K562 (cell line): ENCODE measurements around the gene STON1. TPM values are rescaled to one million over a fixed set of nuclear protein-coding genes. Genes with fewer than 3 reads are reported as not detected.

Experiments
- ATAC-seq: fragments of 200-7000 bp; cut with Tn5 transposase; 3 replicates; pipeline ENCODE4 v1.9.1; 2020; ENCODE audit warnings: moderate library complexity
- BruUV-seq: library from RNA; stranded (reverse); fragments of 400-500 nt; replicated peaks from 2 replicates; lab custom pipeline; 2021; lab: Mats Ljungman, UMichigan
- CTCF ChIA-PET: fragments of 300-600 bp; formaldehyde crosslinking; extraction: SDS; loops from one replicate; lab custom pipeline; 2021; ENCODE audit warnings: low intra/inter-chr PET ratio; lab: Yijun Ruan, JAX
- POLR2A ChIA-PET: fragments of 300-600, 350-650 bp; sonication (Branson Sonifier 250); formaldehyde crosslinking; extraction: SDS; loops from one replicate; lab custom pipeline; 2021; ENCODE audit warnings: antibody characterized with exemption, inconsistent platforms; lab: Yijun Ruan, JAX
- DNase-seq, 4 experiments: peaks; one replicate each; pipeline versions ENCODE4 v3.0.0 to v3.0.0-alpha.2; 2011 to 2018; ENCODE audit warnings: low spot score in 3 of 4, mixed read lengths in 3 of 4; ENCODE audit errors: extremely low read depth in 1 of 4
- FAIRE-seq: peaks from 2 replicates; lab custom pipeline; 2011; peaks lifted over from hg19 to GRCh38; lab: Jason Lieb, UNC
- H2AFZ ChIP-seq: 2 replicates; pipeline ENCODE4 v1.6.0; 2011; ENCODE audit warnings: low read depth, low read length, control low read depth, inconsistent platforms
- H3K27ac ChIP-seq: fragments of 200-600 bp; 3 replicates; pipeline ENCODE4 v1.8.0; 2011; ENCODE audit warnings: low read depth, mild to moderate bottlenecking, control low read depth, inconsistent platforms, low read length, moderate library complexity, mixed read lengths; ENCODE audit errors: extremely low read depth
- H3K27me3 ChIP-seq, 2 experiments: fragments of 300-600 bp in 1 of 2; 2 replicates in 1 of 2; 3 replicates in 1 of 2; pipeline versions ENCODE4 v1.6.0 to v1.8.0; 2011; ENCODE audit warnings: inconsistent platforms in 2 of 2, low read length in 2 of 2, mild to moderate bottlenecking in 1 of 2, mixed read lengths in 1 of 2, moderate library complexity in 1 of 2; ENCODE audit not compliant: control insufficient read depth in 2 of 2, insufficient read depth in 2 of 2
- H3K36me3 ChIP-seq: fragments of 300-600 bp; 3 replicates; pipeline ENCODE4 v1.8.0; 2011; ENCODE audit warnings: mild to moderate bottlenecking, low read length, inconsistent platforms; ENCODE audit not compliant: control insufficient read depth, insufficient read depth
- H3K4me1 ChIP-seq, 2 experiments: fragments of 200-600 bp in 1 of 2; replicated peaks in 1 of 2; 2 replicates in 1 of 2; 3 replicates in 1 of 2; pipeline versions ENCODE4 v1.5.1 to v1.8.0; 2011; ENCODE audit warnings: inconsistent platforms in 2 of 2, low read length in 2 of 2, mild to moderate bottlenecking in 1 of 2, mixed read lengths in 1 of 2, moderate library complexity in 1 of 2; ENCODE audit not compliant: control insufficient read depth in 2 of 2, insufficient read depth in 2 of 2
- H3K4me2 ChIP-seq: 2 replicates; pipeline ENCODE4 v1.6.1; 2011; ENCODE audit warnings: low read length, control low read depth, inconsistent platforms, mixed read lengths; ENCODE audit not compliant: insufficient read depth
- H3K4me3 ChIP-seq: fragments of 200-600 bp; sonication (generic), shearing (Covaris generic); 2 replicates; pipeline ENCODE4 v1.5.1; 2016; ENCODE audit warnings: control low read depth, inconsistent platforms
- H3K79me2 ChIP-seq: fragments of 200-600 bp; 3 replicates; pipeline ENCODE4 v1.8.0; 2011; ENCODE audit warnings: low read length, inconsistent platforms; ENCODE audit not compliant: control insufficient read depth, insufficient read depth
- H3K9ac ChIP-seq, 2 experiments: 2 replicates each; pipeline versions ENCODE4 v1.6.0 to v1.6.1; 2011; ENCODE audit warnings: low read depth in 2 of 2, low read length in 2 of 2, control low read depth in 1 of 2, inconsistent platforms in 1 of 2, mild to moderate bottlenecking in 1 of 2, mixed read lengths in 1 of 2; ENCODE audit not compliant: insufficient read depth in 1 of 2
- H3K9me1 ChIP-seq: one replicate; pipeline ENCODE4 v1.6.0; 2011; ENCODE audit warnings: inconsistent platforms, mild to moderate bottlenecking, low read length, moderate library complexity; ENCODE audit not compliant: control insufficient read depth, insufficient read depth
- H3K9me3 ChIP-seq: replicated peaks from 2 replicates; pipeline ENCODE4 v1.5.1; 2011; ENCODE audit warnings: low read depth, low read length, inconsistent platforms; ENCODE audit not compliant: control insufficient read depth, insufficient read depth
- H4K20me1 ChIP-seq: replicated peaks from 2 replicates; pipeline ENCODE4 v1.6.1; 2011; ENCODE audit warnings: low read length, inconsistent platforms, mixed read lengths; ENCODE audit not compliant: control insufficient read depth, insufficient read depth
- DDX20 ChIP-seq: fragments of 450-650 bp; IDR thresholded peaks from 2 replicates; pipeline ENCODE4 v1.6.1; 2016; ENCODE audit warnings: missing genetic modification characterization, low read depth, mild to moderate bottlenecking, missing compliant biosample characterization, moderate library complexity
- DEAF1 ChIP-seq: fragments of 450-650 bp; formaldehyde crosslinking; IDR thresholded peaks from 2 replicates; pipeline ENCODE4 v1.4.0; 2020; ENCODE audit warnings: mild to moderate bottlenecking, moderate library complexity
- E2F8 ChIP-seq: fragments of 450-650 bp; IDR thresholded peaks from 2 replicates; pipeline ENCODE4 v1.7.1; 2018; ENCODE audit warnings: mild to moderate bottlenecking, low read depth; ENCODE audit not compliant: partially characterized antibody
- NCOR1 ChIP-seq: fragments of 450-650 bp; IDR thresholded peaks from 2 replicates; pipeline ENCODE4 v1.6.1; 2016; ENCODE audit warnings: mild to moderate bottlenecking, moderate library complexity
- NEUROD1 ChIP-seq: fragments of 150-350 bp; IDR thresholded peaks from 2 replicates; pipeline ENCODE4 v1.6.1; 2014; ENCODE audit warnings: borderline replicate concordance, low read length, low read depth; ENCODE audit not compliant: partially characterized antibody
- RBM34 ChIP-seq: fragments of 200-400 bp; formaldehyde crosslinking; IDR thresholded peaks from 2 replicates; pipeline ENCODE4 v1.6.1; 2018; ENCODE audit warnings: low read length, borderline replicate concordance; ENCODE audit not compliant: insufficient read depth
- ZNF707 ChIP-seq: fragments of 250-450 bp; sonication (Bioruptor Pico); conservative IDR thresholded peaks from 2 replicates; pipeline ENCODE4 v1.8.0; 2022; ENCODE audit warnings: inconsistent platforms, mild to moderate bottlenecking, moderate library complexity
- WGBS: fragments of 100-300 bp; shearing (Covaris generic); methylation state at CpG from one replicate; pipeline ENCODE4 v1.1.6; 2016; ENCODE audit warnings: low coverage, mixed read lengths; ENCODE audit not compliant: insufficient coverage; ENCODE audit errors: missing lambda C conversion rate; 5-methylcytosine and 5-hydroxymethylcytosine counted together
- in situ Hi-C: fragments of 300-500 bp; cut with MboI; formaldehyde crosslinking; loops from 4 replicates; pipeline ENCODE4 v1.15.0; 2018; ENCODE audit warnings: inconsistent platforms, mixed read lengths
- intact Hi-C: fragments of 100-400 bp; cut with micrococcal nuclease; formaldehyde crosslinking; loops from 2 replicates; pipeline ENCODE4 v1.14.2; 2022
- polyA plus RNA-seq, 8 experiments: library from polyadenylated mRNA; depleted of rRNA in 4 of 8; stranded (reverse) in 5 of 8; unstranded in 3 of 8; fragments of >200 nt; fragmentation: Nextera tagmentation in 2 of 8; fragmentation: Illumina TruSeq in 1 of 8; extraction: Ambion mirVana in 2 of 8; extraction: Trizol in 1 of 8; gene quantifications; 2 replicates each; pipeline versions ENCODE4 v1.2.1 to v1.2.3, GENCODE V29; 2011 to 2014; ENCODE audit warnings: inconsistent platforms in 1 of 8, missing spikeins in 1 of 8
- total RNA-seq, 7 experiments: library from RNA; depleted of rRNA in 6 of 7; stranded (reverse); fragments of >200 nt in 6 of 7; fragmentation: Illumina TruSeq in 2 of 7; extraction: Trizol in 2 of 7; gene quantifications; 2 replicates each; pipeline versions ENCODE4 v1.2.1 to v1.2.3, GENCODE V29; 2011 to 2021; ENCODE audit warnings: low replicate concordance in 1 of 7

The STON1 gene
- total and polyA plus RNA-seq, 9 of the 15 experiments (the other 6 are each of a cell fraction or from before 2014, with no cell fraction given): 0.07 to 1.2 (median 0.55) TPM

DNA sequence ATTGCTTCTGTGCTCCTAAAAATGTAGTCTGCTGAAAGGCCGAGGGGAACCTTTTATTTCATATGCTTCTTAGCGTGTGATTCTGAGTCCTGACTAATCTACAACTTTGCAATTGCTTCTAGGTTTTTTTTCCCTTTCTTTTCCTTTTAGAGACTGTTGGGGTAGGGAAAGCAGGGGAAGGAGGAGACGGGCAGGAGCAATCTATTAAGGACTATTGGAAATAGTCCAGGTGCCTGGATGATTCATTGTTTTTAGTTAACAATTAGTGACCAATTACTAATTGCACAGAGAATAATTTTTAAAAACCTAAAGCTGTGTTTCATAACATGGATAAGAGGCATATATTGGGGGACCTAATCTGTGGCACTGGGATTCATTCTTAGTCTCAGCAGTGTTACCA, 49.4 kb upstream of the STON1 start:
- Histone ChIP-seq H3K79me2 (no peaks in the 10 kb centered on the region), H3K9ac (no peak overlapping the region), H3K9me1 (no peaks in the 10 kb centered on the region), H2AFZ (no peak overlapping the region), H4K20me1 (no peaks in the 10 kb centered on the region), H3K27ac (no peak overlapping the region), H3K9me3 (no peaks in the 10 kb centered on the region), H3K27me3 (no peaks in the 10 kb centered on the region), H3K36me3 (peaks cover 18% of the 10 kb centered on the region; the same call in 1 of the 3 replicates), H3K4me2 (no peak overlapping the region), H3K4me3 (no peak overlapping the region), H3K4me1 (no peaks in the 10 kb centered on the region)
- ATAC-seq (no peak), DNase-seq (no peak), FAIRE-seq (no peak)
- intact Hi-C loops: no loop called here
- ChIA-PET POLR2A (no interaction called here), CTCF (no interaction called here)
- no TSS peak for BruUV-seq
- TF ChIP-seq RBM34 (no peak), NCOR1 (no peak), E2F8 (no peak), DDX20 (tag) (no peak), DEAF1 (CRISPR knock-in tag) (no peak), ZNF707 (CRISPR knock-in tag) (no peak), NEUROD1 (no peak)
- 74% methylated on average over 3 of the region's 3 CpGs for WGBS
- in situ Hi-C loops: no loop called here
